Esophagus squamous epithelium (tissue), 4 donors: ENCODE measurements around the gene SMYD2.

ENCODE experiments used
- POLR2A ChIP-seq, 4 donors: fragments of 450-650 bp; IDR thresholded peaks; one replicate each; pipeline ENCODE4 v1.6.1; 2017; ENCODE audit warnings: antibody characterized with exemption in 4 of 4, mild to moderate bottlenecking in 4 of 4, moderate library complexity in 3 of 4
- TF ChIP-seq, protein P1 (sequence below), 6 experiments: fragments of 450-650 bp in 4 of 6; fragments of 200-600 bp in 2 of 6; sonication (generic) in 2 of 6; IDR thresholded peaks; one replicate each; pipeline ENCODE4 v1.5.1; 2016 to 2019; ENCODE audit warnings: antibody characterized with exemption in 6 of 6, mild to moderate bottlenecking in 4 of 6, moderate library complexity in 4 of 6

DNA sequence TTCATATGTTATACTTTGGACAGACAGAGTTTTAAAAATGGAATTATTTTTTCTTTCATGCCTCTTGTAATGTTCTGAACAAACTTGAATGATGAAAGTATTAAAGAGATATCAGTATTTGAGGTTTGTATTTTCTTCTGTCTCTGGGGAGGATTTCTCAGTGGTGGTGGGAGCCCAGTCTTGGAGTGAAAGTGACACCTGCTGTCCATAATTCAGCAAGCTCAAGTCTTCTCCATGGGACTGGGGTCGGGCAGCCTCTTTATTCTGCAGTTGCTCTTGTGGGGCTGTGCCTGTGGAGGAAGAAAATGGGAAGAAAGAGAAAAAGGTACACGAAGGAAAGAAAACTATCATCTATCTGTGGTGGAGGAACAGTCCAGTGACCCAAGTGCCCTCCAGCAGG lies 56.1 kb downstream of the SMYD2 start:
- TF ChIP-seq, protein P1, sequence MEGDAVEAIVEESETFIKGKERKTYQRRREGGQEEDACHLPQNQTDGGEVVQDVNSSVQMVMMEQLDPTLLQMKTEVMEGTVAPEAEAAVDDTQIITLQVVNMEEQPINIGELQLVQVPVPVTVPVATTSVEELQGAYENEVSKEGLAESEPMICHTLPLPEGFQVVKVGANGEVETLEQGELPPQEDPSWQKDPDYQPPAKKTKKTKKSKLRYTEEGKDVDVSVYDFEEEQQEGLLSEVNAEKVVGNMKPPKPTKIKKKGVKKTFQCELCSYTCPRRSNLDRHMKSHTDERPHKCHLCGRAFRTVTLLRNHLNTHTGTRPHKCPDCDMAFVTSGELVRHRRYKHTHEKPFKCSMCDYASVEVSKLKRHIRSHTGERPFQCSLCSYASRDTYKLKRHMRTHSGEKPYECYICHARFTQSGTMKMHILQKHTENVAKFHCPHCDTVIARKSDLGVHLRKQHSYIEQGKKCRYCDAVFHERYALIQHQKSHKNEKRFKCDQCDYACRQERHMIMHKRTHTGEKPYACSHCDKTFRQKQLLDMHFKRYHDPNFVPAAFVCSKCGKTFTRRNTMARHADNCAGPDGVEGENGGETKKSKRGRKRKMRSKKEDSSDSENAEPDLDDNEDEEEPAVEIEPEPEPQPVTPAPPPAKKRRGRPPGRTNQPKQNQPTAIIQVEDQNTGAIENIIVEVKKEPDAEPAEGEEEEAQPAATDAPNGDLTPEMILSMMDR (IDR thresholded peaks at IDR 0.05) = no peak
- no peak for TF ChIP-seq POLR2A (IDR thresholded peaks at IDR 0.05)
